GM12892 (cell line): Measurements from ENCODE around the gene NADSYN1.

ENCODE experiments used
- POLR2A ChIP-seq: IDR thresholded peaks from 2 replicates; pipeline ENCODE4 v1.6.1; 2011; ENCODE audit warnings: low read depth, low read length, control low read depth
- POLR2AphosphoS5 ChIP-seq: IDR thresholded peaks from 2 replicates; pipeline ENCODE4 v1.6.1; 2011; ENCODE audit warnings: low read depth, low read length, control low read depth
- TAF1 ChIP-seq: IDR thresholded peaks from 2 replicates; pipeline ENCODE4 v1.6.1; 2011; ENCODE audit warnings: low read depth, mild to moderate bottlenecking, control low read depth, low read length, borderline replicate concordance

- TF ChIP-seq POLR2A = no peak
- TF ChIP-seq POLR2AphosphoS5 = no peak
- TF ChIP-seq TAF1 = no peak
Observed at GRCh38 chr11:71544525-71545214, 91.7 kb downstream of the NADSYN1 start.
